HG02759 (cell line): Measurements from ENCODE around the gene TSPAN18.

Experiments
- ATAC-seq: cut with Tn5 transposase; IDR thresholded peaks from one replicate; pipeline ENCODE4 v1.9.1; 2021; ENCODE audit warnings: mild to moderate bottlenecking, moderate library complexity; ENCODE audit not compliant: unreplicated experiment

TSPAN18 gene

GRCh38 chr11:44775366-44775984 lies 48.7 kb downstream of the TSPAN18 start:
- ATAC-seq = no peak

- no peak for ATAC-seq
Observed at GRCh38 chr11:44775985-44776446, 49.3 kb downstream of the TSPAN18 start.

GRCh38 chr11:44776551-44777208 lies 49.9 kb downstream of the TSPAN18 start:
- no peak for ATAC-seq

GRCh38 chr11:44777209-44778194 lies 50.7 kb downstream of the TSPAN18 start:
- ATAC-seq = no peak

GRCh38 chr11:44778195-44779100 lies 51.7 kb downstream of the TSPAN18 start:
- no peak for ATAC-seq

GRCh38 chr11:44779736-44780520 lies 53.2 kb downstream of the TSPAN18 start:
- ATAC-seq = no peak

GRCh38 chr11:44780940-44781631 lies 54.3 kb downstream of the TSPAN18 start:
- no peak for ATAC-seq

- ATAC-seq = no peak
Observed at GRCh38 chr11:44781655-44782054, 54.9 kb downstream of the TSPAN18 start.

GRCh38 chr11:44782478-44782877 lies 55.7 kb downstream of the TSPAN18 start:
- ATAC-seq = no peak

GRCh38 chr11:44784436-44784760 lies 57.6 kb downstream of the TSPAN18 start:
- no peak for ATAC-seq

GRCh38 chr11:44784851-44785250 lies 58.1 kb downstream of the TSPAN18 start:
- no peak for ATAC-seq

- ATAC-seq = no peak
Observed at GRCh38 chr11:44785856-44786607, 59.3 kb downstream of the TSPAN18 start.

- no peak for ATAC-seq
Observed at GRCh38 chr11:44787070-44787469, 60.3 kb downstream of the TSPAN18 start.

- ATAC-seq = no peak
Observed at GRCh38 chr11:44787981-44788380, 61.2 kb downstream of the TSPAN18 start.

- no peak for ATAC-seq
Observed at GRCh38 chr11:44788536-44789261, 61.9 kb downstream of the TSPAN18 start.

GRCh38 chr11:44789496-44789895 lies 62.7 kb downstream of the TSPAN18 start:
- no peak for ATAC-seq

GRCh38 chr11:44790211-44790610 lies 63.4 kb downstream of the TSPAN18 start:
- ATAC-seq = no peak
